ENCODE results near the gene OSBPL6.
"Not testable (repeated sequence)": the region's sequence is repeated elsewhere in the genome, so short reads cannot be mapped to it uniquely, and the experiment has no call there.

Gene OSBPL6

GRCh38 chr2:178193823-178194599, at the start of gene OSBPL6:
Gene OSBPL6 (plus strand): TSS chr2:178194512. CDS start chr2:178306185, 111,673 bp downstream.
- DNase-seq, result peak; percentile 58

- DNase-seq, result no peak
These were observed 42.3 kb upstream of the OSBPL6 start for GRCh38 chr2:178152033-178152432.

- no peak for DNase-seq
These were observed 41.8 kb upstream of the OSBPL6 start for GRCh38 chr2:178152542-178152941.

GRCh38 chr2:178152977-178153376, 41.3 kb upstream of the OSBPL6 start:
- no peak for DNase-seq

GRCh38 chr2:178153878-178154277, 40.4 kb upstream of the OSBPL6 start:
- DNase-seq, result not testable (repeated sequence)

GRCh38 chr2:178155524-178155923, 38.8 kb upstream of the OSBPL6 start:
- DNase-seq, result no peak

GRCh38 chr2:178157574-178157973, 36.7 kb upstream of the OSBPL6 start:
- no peak for DNase-seq

GRCh38 chr2:178159966-178160365, 34.3 kb upstream of the OSBPL6 start:
- no peak for DNase-seq

GRCh38 chr2:178160601-178161000, 33.7 kb upstream of the OSBPL6 start:
- DNase-seq, result no peak

- no peak for DNase-seq
These were observed 30.9 kb upstream of the OSBPL6 start for GRCh38 chr2:178163395-178163794.

- DNase-seq, result no peak
These were observed 30.4 kb upstream of the OSBPL6 start for GRCh38 chr2:178163911-178164310.

- DNase-seq, result no peak
These were observed 20.7 kb upstream of the OSBPL6 start for GRCh38 chr2:178173657-178174056.

GRCh38 chr2:178177066-178177679, 17.1 kb upstream of the OSBPL6 start:
- DNase-seq, result no peak

- not testable (repeated sequence) for DNase-seq
These were observed 13.7 kb upstream of the OSBPL6 start for GRCh38 chr2:178180648-178181047.

- no peak for DNase-seq
These were observed 6.5 kb upstream of the OSBPL6 start for GRCh38 chr2:178187861-178188260.

- no peak for DNase-seq
These were observed 5.8 kb upstream of the OSBPL6 start for GRCh38 chr2:178188466-178188865.

GRCh38 chr2:178191004-178191508, 3.3 kb upstream of the OSBPL6 start:
- no peak for DNase-seq

GRCh38 chr2:178191511-178191910, 2.8 kb upstream of the OSBPL6 start:
- no peak for DNase-seq

- no peak for DNase-seq
These were observed 853 bp upstream of the OSBPL6 start for GRCh38 chr2:178193496-178193822.

GRCh38 chr2:178194600-178195389, 483 bp downstream of the OSBPL6 start:
- peak; percentile 6 for DNase-seq

- no peak for DNase-seq
These were observed 1.3 kb downstream of the OSBPL6 start for GRCh38 chr2:178195390-178196166.

GRCh38 chr2:178197791-178198190, 3.5 kb downstream of the OSBPL6 start:
- DNase-seq, result no peak

GRCh38 chr2:178198441-178198840, 4.1 kb downstream of the OSBPL6 start:
- not testable (repeated sequence) for DNase-seq
